Measurements from ENCODE around the gene R3HDM2. TPM values are rescaled to one million over a fixed set of nuclear protein-coding genes. Genes with fewer than 3 reads are reported as not detected.

The R3HDM2 gene
- total and polyA plus RNA-seq, 2 of the 13 experiments (the other 11 are each of a cell fraction or from before 2014, with no cell fraction given): 11.1 to 23.5 TPM

DNA sequence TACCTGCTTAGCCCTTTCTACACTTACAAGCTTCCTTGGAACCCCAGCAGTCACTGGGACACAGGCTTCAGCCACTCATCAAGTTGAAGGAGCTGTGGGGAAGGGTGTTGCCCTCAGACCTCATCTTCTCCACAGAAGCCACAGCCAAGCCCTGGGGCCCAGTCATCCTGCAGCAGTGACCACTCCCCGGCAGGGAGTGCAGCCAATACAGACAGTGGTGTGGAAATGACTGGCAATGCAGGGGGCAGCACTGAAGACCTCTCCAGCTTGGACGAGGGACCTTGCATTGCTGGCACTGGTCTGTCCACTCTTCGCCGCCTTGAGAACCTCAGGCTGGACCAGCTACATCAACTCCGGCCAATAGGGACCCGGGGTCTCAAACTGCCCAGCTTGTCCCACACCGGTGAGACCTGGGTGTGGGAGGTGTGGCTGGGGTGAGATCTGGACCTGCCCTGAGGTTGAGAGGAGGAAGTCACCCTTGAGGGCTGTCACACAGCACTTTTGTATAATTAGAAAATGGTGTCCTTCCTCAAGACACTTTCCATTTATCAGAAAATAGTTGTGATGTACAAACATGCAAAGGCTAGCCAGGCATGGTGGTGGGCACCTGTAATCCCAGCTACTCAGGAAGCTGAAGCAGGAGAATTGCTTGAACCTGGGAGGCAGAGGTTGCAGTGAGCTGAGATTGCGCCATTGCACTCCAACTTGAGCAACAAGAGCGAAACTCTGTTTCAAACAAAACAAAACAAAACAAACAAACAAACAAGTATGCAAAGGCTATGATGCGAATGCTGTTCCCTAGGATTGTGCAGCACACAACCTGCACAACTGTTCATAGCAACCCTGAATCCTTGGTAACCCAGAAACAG lies 38.7 kb upstream of the R3HDM2 start:
- H3K27ac ChIP-seq (ENCODE audit: extremely low read length, insufficient read depth, low read length): no peak overlapping the region
- H3K4me1 ChIP-seq (ENCODE audit: insufficient read depth, low read length): peaks cover 27% of the 10 kb centered on the region
- ChIA-PET CTCF (ENCODE audit: low intra/inter-chr PET ratio, low total read pairs) (no interaction called here), POLR2A (interaction anchor here (1.0 kb wide), 1 partner anchor 50 kb away, joined by 3 read pairs; the partner anchor contains the start of gene DDIT3)
- TF ChIP-seq PPARG (CRISPR knock-in tag; conservative IDR thresholded peaks at IDR 0.05) (no peak), ZNF460 (CRISPR knock-in tag; IDR thresholded peaks at IDR 0.05; ENCODE audit: borderline replicate concordance) (peak; percentile 55; the same call in 1 of the 2 replicates), CEBPG (CRISPR knock-in tag; IDR thresholded peaks at IDR 0.05) (peak; percentile 24; the same call in 1 of the 2 replicates), CEBPB (IDR thresholded peaks at IDR 0.05; ENCODE audit: borderline replicate concordance, low read depth, low read length) (peak; percentile 60; the same call in 1 of the 2 replicates)
- TF ChIP-seq, protein P1, sequence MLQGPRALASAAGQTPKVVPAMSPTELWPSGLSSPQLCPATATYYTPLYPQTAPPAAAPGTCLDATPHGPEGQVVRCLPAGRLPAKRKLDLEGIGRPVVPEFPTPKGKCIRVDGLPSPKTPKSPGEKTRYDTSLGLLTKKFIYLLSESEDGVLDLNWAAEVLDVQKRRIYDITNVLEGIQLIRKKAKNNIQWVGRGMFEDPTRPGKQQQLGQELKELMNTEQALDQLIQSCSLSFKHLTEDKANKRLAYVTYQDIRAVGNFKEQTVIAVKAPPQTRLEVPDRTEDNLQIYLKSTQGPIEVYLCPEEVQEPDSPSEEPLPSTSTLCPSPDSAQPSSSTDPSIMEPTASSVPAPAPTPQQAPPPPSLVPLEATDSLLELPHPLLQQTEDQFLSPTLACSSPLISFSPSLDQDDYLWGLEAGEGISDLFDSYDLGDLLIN (CRISPR knock-in tag; IDR thresholded peaks at IDR 0.05; ENCODE audit: borderline replicate concordance): no peak
- no peak overlapping the region for H3K9ac ChIP-seq (ENCODE audit: insufficient read depth, low read depth, low read length)
- H3K4me2 ChIP-seq (ENCODE audit: low read depth, low read length): no peak overlapping the region
- H3K4me3 ChIP-seq (replicated peaks in 1 of 3; ENCODE audit: insufficient read depth in 1 of 3, low read depth in 2 of 3, low read length in 3 of 3): no peak overlapping the region
- H4K20me1 ChIP-seq (ENCODE audit: insufficient read depth, low read length): no peaks in the 10 kb centered on the region
- FAIRE-seq: no peak
- WGBS (ENCODE audit: low lambda C conversion rate): 14% methylated on average over 4 of the region's 10 CpGs
- no peaks in the 10 kb centered on the region for H3K36me3 ChIP-seq (replicated peaks in 1 of 2; ENCODE audit: control insufficient read depth in 1 of 2, insufficient read depth in 2 of 2, low read length in 2 of 2)
- no peak for DNase-seq (ENCODE audit: low spot score)
- ATAC-seq: peak; percentile 65
- intact Hi-C loops (cut with micrococcal nuclease; ENCODE audit: unreplicated experiment) (no loop called here), in situ Hi-C loops (cut with HindIII; ENCODE audit: extremely low pct_ligation_motif_present, low pct_unique_long_range_greater_than_20kb) (no loop called here)
- BruUV-seq (replicated peaks): no TSS peak
- no peaks in the 10 kb centered on the region for H3K79me2 ChIP-seq (ENCODE audit: insufficient read depth, low read length)
- no peak overlapping the region for H2AFZ ChIP-seq (ENCODE audit: low read length)
- H3K9me3 ChIP-seq (ENCODE audit: low read length): no peaks in the 10 kb centered on the region
- H3K27me3 ChIP-seq (ENCODE audit: control insufficient read depth in 1 of 2, insufficient read depth in 2 of 2, low read length in 2 of 2): peaks cover 0 to 50% of the 10 kb centered on the region in 2 experiments; a peak in 4 of 5 replicates

GRCh38 chr12:57467915-57468314 lies 37.1 kb upstream of the R3HDM2 start:
- CTCF ChIA-PET (ENCODE audit: low intra/inter-chr PET ratio, low total read pairs): no interaction called here
- TF ChIP-seq ZNF124 (CRISPR knock-in tag; IDR thresholded peaks at IDR 0.05) (no peak), ZNF460 (CRISPR knock-in tag; IDR thresholded peaks at IDR 0.05; ENCODE audit: borderline replicate concordance) (no peak), NFE2 (CRISPR knock-in tag; IDR thresholded peaks at IDR 0.05) (no peak), TMF1 (CRISPR knock-in tag; IDR thresholded peaks at IDR 0.05; ENCODE audit: low read depth) (no peak), MAFF (IDR thresholded peaks at IDR 0.05; ENCODE audit: low read depth, low read length) (no peak), POGZ (CRISPR knock-in tag; IDR thresholded peaks at IDR 0.05) (no peak), PPARG (CRISPR knock-in tag; conservative IDR thresholded peaks at IDR 0.05) (no peak), ZBTB37 (CRISPR knock-in tag; IDR thresholded peaks at IDR 0.05) (no peak), ELK4 (CRISPR knock-in tag; IDR thresholded peaks at IDR 0.05; ENCODE audit: borderline replicate concordance) (no peak), ZNF883 (CRISPR knock-in tag; IDR thresholded peaks at IDR 0.05; ENCODE audit: not compliant biosample characterization) (no peak)

More at GRCh38 chr12:57467915-57468314, 37.1 kb upstream of the R3HDM2 start:
- H3K79me2 ChIP-seq (ENCODE audit: insufficient read depth, low read length): no peaks in the 10 kb centered on the region
- BruUV-seq (replicated peaks): no TSS peak
- H3K4me3 ChIP-seq (replicated peaks in 1 of 3; ENCODE audit: insufficient read depth in 1 of 3, low read depth in 2 of 3, low read length in 3 of 3): no peak overlapping the region
- H3K9me3 ChIP-seq (ENCODE audit: low read length): no peaks in the 10 kb centered on the region
- H3K4me2 ChIP-seq (ENCODE audit: low read depth, low read length): no peak overlapping the region
- H2AFZ ChIP-seq (ENCODE audit: low read length): no peak overlapping the region
- FAIRE-seq: no peak
- no peak for ATAC-seq
- no peaks in the 10 kb centered on the region for H3K36me3 ChIP-seq (replicated peaks in 1 of 2; ENCODE audit: control insufficient read depth in 1 of 2, insufficient read depth in 2 of 2, low read length in 2 of 2)
- no peak overlapping the region for H3K9ac ChIP-seq (ENCODE audit: insufficient read depth, low read depth, low read length)
- POLR2A ChIA-PET: no interaction called here
- 50% methylated on average over 11 of the region's 11 CpGs for WGBS (ENCODE audit: low lambda C conversion rate)
- H3K27me3 ChIP-seq (ENCODE audit: control insufficient read depth in 1 of 2, insufficient read depth in 2 of 2, low read length in 2 of 2): peaks cover 0 to 48% of the 10 kb centered on the region in 2 experiments; a peak in 3 of 5 replicates
- in situ Hi-C loops (cut with HindIII; ENCODE audit: extremely low pct_ligation_motif_present, low pct_unique_long_range_greater_than_20kb): no loop called here
- no peak for DNase-seq (ENCODE audit: low spot score)
- H3K27ac ChIP-seq (ENCODE audit: extremely low read length, insufficient read depth, low read length): no peak overlapping the region
- intact Hi-C loops (cut with micrococcal nuclease; ENCODE audit: unreplicated experiment): no loop called here
- peaks cover 35% of the 10 kb centered on the region for H3K4me1 ChIP-seq (ENCODE audit: insufficient read depth, low read length)
- no peaks in the 10 kb centered on the region for H4K20me1 ChIP-seq (ENCODE audit: insufficient read depth, low read length)
